Prostate gland (tissue), 2 donors: ENCODE data around the gene GNRH2. TPM values are rescaled to one million over a fixed set of nuclear protein-coding genes. Genes with fewer than 3 reads are reported as not detected.

ENCODE experiments used
- DNase-seq: peaks from one replicate; pipeline ENCODE4 v3.0.0-alpha.2; 2019; ENCODE audit warnings: low spot score
- H3K27ac ChIP-seq, 2 donors: fragments of 200-600 bp; sonication (generic); 2 replicates each; pipeline ENCODE4 v1.5.1; 2017 to 2019
- H3K27me3 ChIP-seq: fragments of 200-600 bp; sonication (generic); replicated peaks from 2 replicates; pipeline ENCODE4 v1.5.1; 2019; ENCODE audit not compliant: insufficient read depth
- H3K36me3 ChIP-seq, 2 donors: fragments of 200-600 bp; sonication (generic); 1 replicate in 1 of 2; 2 replicates in 1 of 2; pipeline versions ENCODE4 v1.5.1 to v1.8.1; 2017 to 2019
- H3K4me1 ChIP-seq: fragments of 200-600 bp; sonication (generic); replicated peaks from 2 replicates; pipeline ENCODE4 v1.5.1; 2019
- H3K4me3 ChIP-seq, 2 donors: fragments of 200-600 bp; sonication (generic); 2 replicates each; pipeline ENCODE4 v1.5.1; 2017 to 2019
- H3K9me3 ChIP-seq: fragments of 200-600 bp; sonication (generic); 2 replicates; pipeline ENCODE4 v1.5.1; 2017
- CTCF ChIP-seq, 4 experiments: fragments of 200-600 bp in 2 of 4; fragments of 450-650 bp in 2 of 4; sonication (generic) in 2 of 4; IDR thresholded peaks; 1 replicate in 3 of 4; 2 replicates in 1 of 4; pipeline ENCODE4 v1.5.1; 2016 to 2019; ENCODE audit warnings: antibody characterized with exemption in 4 of 4, mild to moderate bottlenecking in 2 of 4, moderate library complexity in 2 of 4
- POLR2A ChIP-seq: fragments of 450-650 bp; IDR thresholded peaks from one replicate; pipeline ENCODE4 v1.6.1; 2016; ENCODE audit warnings: antibody characterized with exemption, mild to moderate bottlenecking
- POLR2AphosphoS5 ChIP-seq: sonication (generic); formaldehyde crosslinking; IDR thresholded peaks from one replicate; pipeline ENCODE4 v1.6.1; 2017; ENCODE audit warnings: antibody characterized with exemption
- WGBS: methylation state at CpG from one replicate; pipeline ENCODE4 v1.1.5; 2018; 5-methylcytosine and 5-hydroxymethylcytosine counted together
- intact Hi-C: fragments of 100-400 bp; cut with DNase I; formaldehyde crosslinking; loops from one replicate; pipeline ENCODE4 v1.14.2; 2022
- total RNA-seq, 2 donors: library from RNA; depleted of rRNA; stranded (reverse); fragments of >200 nt; gene quantifications; one replicate each; pipeline ENCODE4 v1.1.0, GENCODE V29; 2016

The GNRH2 gene
- total RNA-seq, 2 donors from 2014 or later = not detected

- no peaks in the 10 kb centered on the region for H3K4me1 ChIP-seq
- no peaks in the 10 kb centered on the region for H3K27me3 ChIP-seq
- 6% methylated on average over 56 of the region's 71 CpGs for WGBS
- H3K27ac ChIP-seq = no peak overlapping the region
- H3K9me3 ChIP-seq = no peaks in the 10 kb centered on the region
- H3K4me3 ChIP-seq = peak overlapping the region; percentile 15 to 35
- no peaks in the 10 kb centered on the region for H3K36me3 ChIP-seq
- intact Hi-C loops = no loop called here
- TF ChIP-seq POLR2AphosphoS5 (no peak), CTCF (IDR thresholded peaks at IDR 0.05) (no peak), POLR2A (no peak)
- no peak for DNase-seq
Measured at GRCh38 chr20:3082306-3082951, 39.0 kb downstream of the GNRH2 start.

- H3K36me3 ChIP-seq = no peaks in the 10 kb centered on the region
Measured at GRCh38 chr20:3082955-3083952, 39.8 kb downstream of the GNRH2 start.

GRCh38 chr20:3084283-3084985, 41.0 kb downstream of the GNRH2 start, which contains the start of gene AVP:
AVP (minus strand) TSS chr20:3084724; CDS start chr20:3084674, 50 bp downstream.
- WGBS = 79% methylated on average over 28 of the region's 28 CpGs
- DNase-seq = no peak
- TF ChIP-seq CTCF (IDR thresholded peaks at IDR 0.05) = no peak
- TF ChIP-seq POLR2AphosphoS5 = no peak
- TF ChIP-seq POLR2A = no peak
- intact Hi-C loops = no loop called here
- no peaks in the 10 kb centered on the region for H3K36me3 ChIP-seq
- no peaks in the 10 kb centered on the region for H3K9me3 ChIP-seq
- H3K4me1 ChIP-seq = no peaks in the 10 kb centered on the region
- H3K27me3 ChIP-seq = no peaks in the 10 kb centered on the region
- no peak within 1 kb of the TSS for H3K4me3 ChIP-seq
- no peak within 1 kb of the TSS for H3K27ac ChIP-seq

More at GRCh38 chr20:3082955-3083952, 39.8 kb downstream of the GNRH2 start:
- Histone ChIP-seq H3K27ac (no peak overlapping the region), H3K9me3 (no peaks in the 10 kb centered on the region), H3K4me1 (no peaks in the 10 kb centered on the region), H3K27me3 (no peaks in the 10 kb centered on the region), H3K4me3 (peak overlapping the region; percentile 15 to 35)
- no peak for TF ChIP-seq POLR2AphosphoS5
- TF ChIP-seq POLR2A = no peak
- no peak for TF ChIP-seq CTCF (IDR thresholded peaks at IDR 0.05)
- WGBS = 36% methylated on average over 49 of the region's 76 CpGs
- DNase-seq = no peak
- intact Hi-C loops = no loop called here

GRCh38 chr20:3084986-3085360, 41.6 kb downstream of the GNRH2 start:
- TF ChIP-seq POLR2AphosphoS5 (no peak), CTCF (IDR thresholded peaks at IDR 0.05) (no peak), POLR2A (no peak)
- Histone ChIP-seq H3K4me1 (no peaks in the 10 kb centered on the region), H3K4me3 (no peak overlapping the region), H3K9me3 (no peaks in the 10 kb centered on the region), H3K36me3 (no peaks in the 10 kb centered on the region), H3K27me3 (no peaks in the 10 kb centered on the region), H3K27ac (no peak overlapping the region)
- WGBS = 90% methylated on average over 7 of the region's 7 CpGs
- DNase-seq = no peak
- intact Hi-C loops = no loop called here
